A673 (cell line): ENCODE results near the gene PRM2.

Experiments
- CTCF ChIP-seq: fragments of 300-800, 200-600 bp; sonication (generic); conservative IDR thresholded peaks from 2 replicates; pipeline ENCODE4 v1.5.1; 2017; ENCODE audit warnings: low read depth, mild to moderate bottlenecking, antibody characterized with exemption, low read length, moderate library complexity, mixed read lengths
- EZH2 ChIP-seq: fragments of 200-600 bp; sonication (generic); IDR thresholded peaks from 2 replicates; pipeline ENCODE4 v1.6.1; 2017; ENCODE audit warnings: borderline replicate concordance, low read depth, mild to moderate bottlenecking, mixed read lengths, antibody characterized with exemption, low read length; ENCODE audit not compliant: poor library complexity, severe bottlenecking

GRCh38 chr16:11316331-11317015 is 40.2 kb upstream of the PRM2 start:
- TF ChIP-seq CTCF (no peak), EZH2 (no peak)
